Activated naive CD8-positive, alpha-beta T cell treated with anti-CD3 and anti-CD28 coated beads, Interleukin-2, amount 50 U/mL, for 24 hours (primary cell): Measurements from ENCODE around the gene LCNL1.
A peak's percentile ranks its signal among the peaks of the same experiment; 100 is the strongest.
"Not testable (repeated sequence)": the region's sequence is repeated elsewhere in the genome, so short reads cannot be mapped to it uniquely, and the experiment has no call there.

Experiments
- ATAC-seq: fragments of 150-1000 bp; cut with Tn5 transposase; one replicate; pipeline ENCODE4 v1.10.0; 2021
- DNase-seq: peaks from one replicate; pipeline ENCODE4 v3.0.0; 2021
- H3K27ac Mint-ChIP-seq: one replicate; pipeline ENCODE4 v1.8.0; 2021; ENCODE audit warnings: mild to moderate bottlenecking, mixed read lengths
- H3K27me3 Mint-ChIP-seq: one replicate; pipeline ENCODE4 v1.8.0; 2021; ENCODE audit warnings: mixed read lengths
- H3K36me3 Mint-ChIP-seq: one replicate; pipeline ENCODE4 v1.8.0; 2021; ENCODE audit warnings: low read depth, mixed read lengths
- H3K4me1 Mint-ChIP-seq: one replicate; pipeline ENCODE4 v1.8.0; 2021; ENCODE audit warnings: mixed read lengths
- H3K4me3 Mint-ChIP-seq: one replicate; pipeline ENCODE4 v1.8.0; 2021; ENCODE audit warnings: mild to moderate bottlenecking, moderate library complexity, mixed read lengths
- H3K9me3 Mint-ChIP-seq: one replicate; pipeline ENCODE4 v1.8.0; 2021; ENCODE audit warnings: mixed read lengths

Gene LCNL1

DNA sequence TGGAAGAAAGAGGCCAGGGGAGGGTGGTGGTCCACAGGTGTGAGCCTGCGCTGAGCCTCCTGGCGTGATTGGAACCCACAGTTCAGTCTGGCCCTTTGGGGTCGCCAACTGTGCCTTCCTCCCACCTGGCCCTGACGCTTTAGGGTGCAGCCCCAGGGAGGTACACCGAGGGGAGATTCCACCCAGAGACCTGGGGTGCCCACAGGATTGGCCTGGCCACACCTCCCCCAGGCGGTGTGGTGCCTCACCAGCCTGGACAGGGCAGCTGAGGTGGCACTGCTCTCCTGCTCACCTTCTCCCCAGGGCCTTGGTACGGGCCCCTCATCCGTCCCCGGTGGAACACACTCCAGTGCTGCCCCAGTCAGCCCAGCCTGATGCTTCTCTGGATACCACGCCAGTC, 14.6 kb downstream of the LCNL1 start:
- Mint-ChIP-seq H3K36me3 (no peaks in the 10 kb centered on the region), H3K9me3 (no peaks in the 10 kb centered on the region), H3K4me1 (peaks cover 56% of the 10 kb centered on the region), H3K27ac (peak overlapping the region; percentile 22), H3K27me3 (peaks cover 5% of the 10 kb centered on the region), H3K4me3 (no peak overlapping the region)
- no peak for ATAC-seq
- peak; percentile 14 for DNase-seq

DNA sequence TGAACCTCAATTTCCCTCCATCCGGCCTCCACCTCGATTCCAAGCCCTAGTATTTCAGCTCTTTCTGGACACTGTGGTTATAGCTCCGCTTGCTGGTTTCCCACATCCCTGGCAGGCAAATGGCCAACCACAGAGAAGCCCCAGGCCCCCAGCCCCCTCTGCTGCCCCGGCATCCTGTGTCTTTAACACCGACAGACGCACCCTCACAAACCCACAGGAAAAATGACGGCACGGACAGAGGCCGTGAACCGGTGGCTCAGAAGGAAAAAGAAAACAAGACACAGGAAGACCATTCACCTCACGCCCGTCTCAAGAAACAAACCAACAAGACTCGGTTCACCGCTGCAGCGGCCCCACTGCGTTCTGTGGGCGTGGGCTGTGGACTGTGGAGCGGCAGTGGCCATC, 15.0 kb downstream of the LCNL1 start:
- Mint-ChIP-seq H3K4me1 (peaks cover 52% of the 10 kb centered on the region), H3K9me3 (no peaks in the 10 kb centered on the region), H3K27ac (peak overlapping the region; percentile 22), H3K27me3 (peaks cover 5% of the 10 kb centered on the region), H3K36me3 (no peaks in the 10 kb centered on the region), H3K4me3 (no peak overlapping the region)
- DNase-seq (peak; percentile 29), ATAC-seq (no peak)

DNA sequence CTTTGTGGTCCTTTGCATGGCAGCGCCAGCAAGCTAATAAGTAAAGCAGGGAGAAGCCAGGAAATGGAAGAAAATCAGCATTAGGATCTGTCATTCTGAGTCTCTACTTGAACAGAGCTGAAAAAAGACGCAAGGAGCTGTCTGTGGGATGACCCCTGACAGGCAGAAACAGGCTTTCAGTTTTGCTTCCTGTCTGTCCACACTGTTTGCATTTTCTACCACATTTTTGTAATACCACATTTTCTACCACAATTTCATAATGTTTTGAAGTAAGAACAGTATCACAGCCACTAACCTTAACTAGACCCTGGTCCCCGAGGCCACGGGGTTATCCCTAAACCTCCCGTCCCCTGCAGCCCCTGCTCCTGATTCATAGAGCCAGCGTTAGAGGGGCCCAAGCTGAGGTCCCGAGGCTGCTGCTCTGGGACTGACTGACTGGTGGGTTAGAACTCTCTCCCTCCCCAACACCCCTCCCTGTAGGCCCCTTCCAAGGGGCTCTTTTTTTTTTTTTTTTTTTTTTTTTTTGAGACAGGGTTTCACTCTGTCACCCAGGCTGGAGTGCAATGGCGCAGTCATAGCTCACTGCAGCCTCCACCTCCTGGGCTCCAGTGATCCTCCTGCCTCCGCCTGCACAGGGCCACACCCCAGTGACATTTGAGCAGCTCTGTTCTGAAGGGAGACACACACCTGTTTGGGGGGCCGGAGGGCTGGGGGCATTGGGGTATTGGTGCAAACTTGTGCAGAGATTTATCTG, 17.6 kb downstream of the LCNL1 start:
- peak; percentile 74 for DNase-seq
- Mint-ChIP-seq H3K27ac (peak overlapping the region; percentile 85), H3K36me3 (no peaks in the 10 kb centered on the region), H3K27me3 (peaks cover 5% of the 10 kb centered on the region), H3K4me3 (peak overlapping the region; percentile 58), H3K4me1 (peaks cover 49% of the 10 kb centered on the region), H3K9me3 (no peaks in the 10 kb centered on the region)
- ATAC-seq, result peak; percentile 88

DNA sequence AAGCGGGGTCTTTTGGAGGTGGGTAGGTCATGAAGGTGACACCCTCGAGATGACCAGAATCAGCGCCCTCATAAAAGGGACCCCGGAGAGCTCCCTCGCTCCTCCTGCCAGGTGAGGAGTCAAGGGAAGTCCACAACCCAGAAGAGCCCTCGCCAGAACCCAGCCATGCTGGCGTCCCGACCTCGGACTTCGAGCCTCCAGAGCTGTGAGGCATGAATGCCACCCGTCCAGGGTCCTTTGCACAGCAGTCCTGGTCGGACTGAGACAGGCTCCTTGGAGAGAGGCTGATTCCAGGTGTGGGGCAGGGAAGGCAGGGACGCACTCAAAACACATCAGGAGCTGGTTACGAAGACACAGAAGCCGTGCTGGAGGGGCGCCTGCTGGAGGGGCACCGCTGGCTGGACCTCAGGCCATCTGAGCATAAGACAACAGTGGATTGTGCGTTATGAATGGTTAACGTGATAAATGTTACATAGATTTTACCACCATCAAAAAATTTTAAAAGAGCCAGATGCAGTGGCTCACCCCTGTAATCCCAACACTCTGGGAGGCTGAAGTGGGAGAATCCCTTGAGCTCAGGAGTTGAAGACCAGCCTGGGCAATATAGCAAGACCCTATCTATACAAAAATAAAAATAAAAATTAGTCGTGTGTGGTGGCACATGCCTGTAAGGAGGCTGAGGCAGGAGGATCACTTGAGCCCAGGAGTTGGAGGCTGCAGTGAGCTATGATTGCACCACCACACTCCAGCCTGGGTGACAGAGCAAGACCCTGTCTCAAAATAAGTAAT, 19.3 kb downstream of the LCNL1 start:
- H3K4me1 Mint-ChIP-seq, result peaks cover 51% of the 10 kb centered on the region
- H3K27me3 Mint-ChIP-seq, result peaks cover 5% of the 10 kb centered on the region
- no peak for DNase-seq
- H3K4me3 Mint-ChIP-seq, result no peak overlapping the region
- H3K9me3 Mint-ChIP-seq, result no peaks in the 10 kb centered on the region
- ATAC-seq, result no peak
- no peaks in the 10 kb centered on the region for H3K36me3 Mint-ChIP-seq
- H3K27ac Mint-ChIP-seq, result no peak overlapping the region

DNA sequence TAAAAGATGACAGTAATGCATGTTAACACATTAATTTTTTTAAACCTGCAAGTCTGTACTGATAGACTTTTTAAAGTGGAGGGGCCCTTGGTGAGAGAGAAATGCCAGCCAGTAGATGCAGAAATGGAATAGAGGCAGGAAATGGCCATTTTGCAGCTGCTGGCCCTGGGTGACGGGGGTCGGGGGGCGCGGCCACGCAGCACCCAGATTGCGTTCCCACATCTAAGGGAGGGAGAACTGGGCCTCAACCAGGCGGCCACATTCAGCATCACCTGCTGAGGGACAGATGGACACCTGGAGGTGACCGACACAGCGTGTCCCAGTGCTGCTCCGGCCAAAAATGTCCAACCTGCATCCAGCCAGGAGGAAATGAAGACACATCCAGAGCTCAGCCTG, 19.9 kb downstream of the LCNL1 start:
- no peak overlapping the region for H3K4me3 Mint-ChIP-seq
- H3K27ac Mint-ChIP-seq, result no peak overlapping the region
- ATAC-seq, result no peak
- peaks cover 46% of the 10 kb centered on the region for H3K4me1 Mint-ChIP-seq
- H3K36me3 Mint-ChIP-seq, result no peaks in the 10 kb centered on the region
- peaks cover 4% of the 10 kb centered on the region for H3K27me3 Mint-ChIP-seq
- no peak for DNase-seq
- H3K9me3 Mint-ChIP-seq, result no peaks in the 10 kb centered on the region

- not testable (repeated sequence) for ATAC-seq, H3K9me3 Mint-ChIP-seq
These were observed 21.5 kb downstream of the LCNL1 start for GRCh38 chr9:137004285-137004684.

GRCh38 chr9:137006116-137007003, 23.6 kb downstream of the LCNL1 start:
- ATAC-seq, result peak; percentile 44

More at GRCh38 chr9:137004285-137004684, 21.5 kb downstream of the LCNL1 start:
- peaks cover 30% of the 10 kb centered on the region for H3K4me1 Mint-ChIP-seq
- H3K4me3 Mint-ChIP-seq, H3K27me3 Mint-ChIP-seq, DNase-seq, H3K27ac Mint-ChIP-seq, H3K36me3 Mint-ChIP-seq: not testable (repeated sequence)

GRCh38 chr9:137007108-137007815, 24.5 kb downstream of the LCNL1 start:
- Mint-ChIP-seq H3K9me3 (no peaks in the 10 kb centered on the region), H3K4me3 (no peak overlapping the region), H3K27ac (no peak overlapping the region), H3K27me3 (no peaks in the 10 kb centered on the region), H3K36me3 (no peaks in the 10 kb centered on the region), H3K4me1 (peaks cover 14% of the 10 kb centered on the region)
- ATAC-seq (no peak), DNase-seq (no peak)

More at GRCh38 chr9:137006116-137007003, 23.6 kb downstream of the LCNL1 start:
- H3K27ac Mint-ChIP-seq, result no peak overlapping the region
- no peaks in the 10 kb centered on the region for H3K27me3 Mint-ChIP-seq
- peaks cover 14% of the 10 kb centered on the region for H3K4me1 Mint-ChIP-seq
- peak; percentile 45 for DNase-seq
- H3K9me3 Mint-ChIP-seq, result no peaks in the 10 kb centered on the region
- H3K36me3 Mint-ChIP-seq, result no peaks in the 10 kb centered on the region
- H3K4me3 Mint-ChIP-seq, result no peak overlapping the region

- Mint-ChIP-seq H3K36me3 (no peaks in the 10 kb centered on the region), H3K27ac (no peak overlapping the region), H3K4me3 (no peak overlapping the region), H3K4me1 (peaks cover 14% of the 10 kb centered on the region), H3K9me3 (no peaks in the 10 kb centered on the region), H3K27me3 (no peaks in the 10 kb centered on the region)
- DNase-seq, result no peak
- no peak for ATAC-seq
These were observed 25.1 kb downstream of the LCNL1 start for GRCh38 chr9:137007816-137008270.

- Mint-ChIP-seq H3K27ac (no peak overlapping the region), H3K36me3 (no peaks in the 10 kb centered on the region), H3K4me1 (peaks cover 14% of the 10 kb centered on the region), H3K4me3 (no peak overlapping the region), H3K27me3 (no peaks in the 10 kb centered on the region), H3K9me3 (no peaks in the 10 kb centered on the region)
- DNase-seq (no peak), ATAC-seq (no peak)
These were observed 25.5 kb downstream of the LCNL1 start for GRCh38 chr9:137008312-137008711.

DNA sequence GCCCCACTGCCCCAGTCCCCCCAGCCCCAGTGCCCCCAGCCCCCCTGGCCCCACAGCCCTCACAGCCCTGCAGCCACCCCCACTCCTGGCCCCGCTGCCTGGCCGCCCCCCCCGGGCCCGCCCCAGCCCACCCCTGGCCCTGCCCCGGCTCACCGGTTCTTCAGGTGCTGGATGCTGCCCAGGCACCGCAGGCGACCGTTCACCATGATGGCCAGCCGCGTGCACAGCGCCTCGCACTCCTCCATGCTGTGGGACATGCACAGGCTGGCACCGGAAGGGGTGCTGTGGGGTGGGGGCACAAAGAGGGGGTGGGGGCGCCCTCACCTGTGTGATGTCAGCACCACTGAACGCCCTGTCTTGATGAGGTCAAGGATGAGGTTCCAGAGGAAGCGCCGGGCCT, 26.4 kb downstream of the LCNL1 start:
- Mint-ChIP-seq H3K36me3 (no peaks in the 10 kb centered on the region), H3K4me1 (peaks cover 14% of the 10 kb centered on the region), H3K27me3 (no peaks in the 10 kb centered on the region), H3K9me3 (no peaks in the 10 kb centered on the region), H3K4me3 (no peak overlapping the region), H3K27ac (no peak overlapping the region)
- no peak for ATAC-seq
- DNase-seq, result no peak

GRCh38 chr9:137009938-137010732, 27.3 kb downstream of the LCNL1 start:
- DNase-seq (no peak), ATAC-seq (no peak)
- H3K4me3 Mint-ChIP-seq, result no peak overlapping the region
- no peaks in the 10 kb centered on the region for H3K9me3 Mint-ChIP-seq
- peaks cover 9% of the 10 kb centered on the region for H3K4me1 Mint-ChIP-seq
- no peaks in the 10 kb centered on the region for H3K27me3 Mint-ChIP-seq
- no peaks in the 10 kb centered on the region for H3K36me3 Mint-ChIP-seq
- no peak overlapping the region for H3K27ac Mint-ChIP-seq

- no peak for ATAC-seq
- Mint-ChIP-seq H3K27me3 (no peaks in the 10 kb centered on the region), H3K27ac (no peak overlapping the region), H3K9me3 (no peaks in the 10 kb centered on the region), H3K4me3 (no peak overlapping the region), H3K36me3 (no peaks in the 10 kb centered on the region), H3K4me1 (peaks cover 5% of the 10 kb centered on the region)
- DNase-seq, result no peak
These were observed 28.4 kb downstream of the LCNL1 start for GRCh38 chr9:137011156-137011555.
